Measurements from ENCODE around the gene FMNL2. TPM values are rescaled to one million over a fixed set of nuclear protein-coding genes. Genes with fewer than 3 reads are reported as not detected.

Gene FMNL2
- total RNA-seq, 1 experiment from 2014 or later, result 33.6 TPM

GRCh38 chr2:152629202-152629601 lies 294.2 kb downstream of the FMNL2 start:
- no peaks in the 10 kb centered on the region for H3K9me3 ChIP-seq (ENCODE audit: control insufficient read depth, low read depth, low read length)
- H2AK5ac ChIP-seq (ENCODE audit: insufficient read length, low read length), result no peak overlapping the region
- no peak for TF ChIP-seq CTCF (conservative IDR thresholded peaks at IDR 0.05)
- H3K4me1 ChIP-seq (ENCODE audit: insufficient read depth, low read length), result no peaks in the 10 kb centered on the region
- no peak overlapping the region for H3K18ac ChIP-seq (ENCODE audit: insufficient read length, low read depth, low read length)
- Mint-ChIP-seq H3K9me3 (no peaks in the 10 kb centered on the region; a peak in 1 of 5 replicates), H3K4me1 (no peaks in the 10 kb centered on the region), H3K4me3 (no peak overlapping the region), H3K36me3 (ENCODE audit: insufficient read depth in 1 of 3, low read depth in 3 of 3) (peaks cover 20 to 48% (median 40%) of the 10 kb centered on the region in 3 experiments; a peak in 6 of 7 replicates), H3K27me3 (ENCODE audit: low read depth) (no peaks in the 10 kb centered on the region), H3K27ac (no peak overlapping the region)
- no peak overlapping the region for H3K14ac ChIP-seq (ENCODE audit: insufficient read depth, low read length)
- DNase-seq, result no peak
- no peak overlapping the region for H3K9ac ChIP-seq (ENCODE audit: extremely low read depth, insufficient read length, low read length)
- H3K4ac ChIP-seq (ENCODE audit: low read depth, low read length), result no peak overlapping the region
- H2BK5ac ChIP-seq (ENCODE audit: insufficient read length, low read length), result no peak overlapping the region
- H3K23me2 ChIP-seq (ENCODE audit: insufficient read length, low read depth, low read length, poor library complexity, severe bottlenecking), result no peaks in the 10 kb centered on the region
- no peak overlapping the region for H3K23ac ChIP-seq (ENCODE audit: insufficient read length, low read depth, low read length)
- no peak overlapping the region for H2BK20ac ChIP-seq (ENCODE audit: low read depth, low read length, poor library complexity, severe bottlenecking)
- H4K8ac ChIP-seq (replicated peaks; ENCODE audit: insufficient read length, low read depth, low read length), result no peak overlapping the region
- H4K20me1 ChIP-seq (ENCODE audit: control insufficient read depth, insufficient read depth, insufficient read length), result no peaks in the 10 kb centered on the region
- no peaks in the 10 kb centered on the region for H3K27me3 ChIP-seq (ENCODE audit: insufficient read depth, low read length)
- no peak overlapping the region for H3K4me2 ChIP-seq (ENCODE audit: insufficient read depth, insufficient read length, low read length)
- no peak overlapping the region for H4K91ac ChIP-seq (ENCODE audit: insufficient read length, low read depth, low read length)
- WGBS (ENCODE audit: extremely low coverage, insufficient read length, low lambda C conversion rate), result no CpG with 5 or more reads among the region's 1 CpG
- H2BK15ac ChIP-seq (ENCODE audit: low read depth, low read length), result no peak overlapping the region
- no peak overlapping the region for H4K5ac ChIP-seq (ENCODE audit: insufficient read length, low read depth, low read length)
- no peak overlapping the region for H2BK12ac ChIP-seq (ENCODE audit: insufficient read length, low read depth, low read length)
- H2AFZ ChIP-seq (ENCODE audit: low read length), result no peak overlapping the region
- H3K79me1 ChIP-seq (ENCODE audit: insufficient read depth, low read depth, low read length, poor library complexity, severe bottlenecking), result no peaks in the 10 kb centered on the region
- no peak overlapping the region for H3K56ac ChIP-seq (ENCODE audit: insufficient read length, low read depth, low read length)
- no peak overlapping the region for H3K27ac ChIP-seq (ENCODE audit: insufficient read length, low read depth, low read length)
- H2BK120ac ChIP-seq (ENCODE audit: low read depth, low read length, poor library complexity, severe bottlenecking), result no peak overlapping the region
- H3T11ph ChIP-seq (ENCODE audit: low read length), result no peak overlapping the region
- H3K79me2 ChIP-seq (ENCODE audit: insufficient read depth, low read length), result no peaks in the 10 kb centered on the region

All from H9 (cell line).